ENCODE measurements around the gene STOX2.
"Not testable (repeated sequence)": the region's sequence is repeated elsewhere in the genome, so short reads cannot be mapped to it uniquely, and the experiment has no call there.

STOX2 gene

GRCh38 chr4:184021389-184021788 lies 116.3 kb downstream of the STOX2 start:
- DNase-seq (ENCODE audit: low read depth in 2 of 2), result no peak

- DNase-seq (ENCODE audit: low read depth in 2 of 2), result no peak
Observed at GRCh38 chr4:184022679-184023383, 117.7 kb downstream of the STOX2 start.

- DNase-seq (ENCODE audit: low read depth in 2 of 2), result no peak
Observed at GRCh38 chr4:184024637-184025036, 119.5 kb downstream of the STOX2 start.

GRCh38 chr4:184028561-184029374 lies 123.7 kb downstream of the STOX2 start:
- DNase-seq (ENCODE audit: low read depth in 2 of 2), result peak in 1 of 2 donors; percentile 6

GRCh38 chr4:184030036-184030435 lies 124.9 kb downstream of the STOX2 start:
- DNase-seq (ENCODE audit: low read depth in 2 of 2), result no peak

- DNase-seq (ENCODE audit: low read depth in 2 of 2), result no peak
Observed at GRCh38 chr4:184030764-184031163, 125.7 kb downstream of the STOX2 start.

- DNase-seq (ENCODE audit: low read depth in 2 of 2), result no peak
Observed at GRCh38 chr4:184032091-184032490, 127.0 kb downstream of the STOX2 start.

GRCh38 chr4:184039963-184040383 lies 134.9 kb downstream of the STOX2 start:
- DNase-seq (ENCODE audit: low read depth in 2 of 2), result peak in 1 of 2 donors; percentile 6

GRCh38 chr4:184041156-184041555 lies 136.0 kb downstream of the STOX2 start:
- no peak for DNase-seq (ENCODE audit: low read depth in 2 of 2)

GRCh38 chr4:184046148-184046547 lies 141.0 kb downstream of the STOX2 start:
- DNase-seq (ENCODE audit: low read depth in 2 of 2), result no peak

GRCh38 chr4:184051262-184051661 lies 146.2 kb downstream of the STOX2 start:
- DNase-seq (ENCODE audit: low read depth in 2 of 2), result not testable (repeated sequence)

GRCh38 chr4:184052616-184053015 lies 147.5 kb downstream of the STOX2 start:
- DNase-seq (ENCODE audit: low read depth in 2 of 2), result no peak

GRCh38 chr4:184053434-184053833 lies 148.3 kb downstream of the STOX2 start:
- no peak for DNase-seq (ENCODE audit: low read depth in 2 of 2)

- no peak for DNase-seq (ENCODE audit: low read depth in 2 of 2)
Observed at GRCh38 chr4:184056877-184057276, 151.8 kb downstream of the STOX2 start.

GRCh38 chr4:184058026-184058425 lies 152.9 kb downstream of the STOX2 start:
- no peak for DNase-seq (ENCODE audit: low read depth in 2 of 2)

- no peak for DNase-seq (ENCODE audit: low read depth in 2 of 2)
Observed at GRCh38 chr4:184059099-184059498, 154.0 kb downstream of the STOX2 start.

- DNase-seq (ENCODE audit: low read depth in 2 of 2), result no peak
Observed at GRCh38 chr4:184061582-184061981, 156.5 kb downstream of the STOX2 start.

- DNase-seq (ENCODE audit: low read depth in 2 of 2), result no peak
Observed at GRCh38 chr4:184062769-184063168, 157.7 kb downstream of the STOX2 start.

GRCh38 chr4:184064877-184065276 lies 159.8 kb downstream of the STOX2 start:
- no peak for DNase-seq (ENCODE audit: low read depth in 2 of 2)

- no peak for DNase-seq (ENCODE audit: low read depth in 2 of 2)
Observed at GRCh38 chr4:184066584-184067300, 161.6 kb downstream of the STOX2 start.

- no peak for DNase-seq (ENCODE audit: low read depth in 2 of 2)
Observed at GRCh38 chr4:184067931-184068554, 162.9 kb downstream of the STOX2 start.
